GM12874 (cell line): ENCODE results near the gene GAD2.

ENCODE experiments used
- CTCF ChIP-seq: IDR thresholded peaks from 2 replicates; pipeline ENCODE4 v1.5.1; 2011; ENCODE audit warnings: low read depth, mild to moderate bottlenecking, control low read depth, low read length, moderate library complexity; ENCODE audit not compliant: insufficient read depth

Gene GAD2

GRCh38 chr10:26334932-26335573 is 118.5 kb downstream of the GAD2 start:
- TF ChIP-seq CTCF: peak; percentile 71

- no peak for TF ChIP-seq CTCF
Measured at GRCh38 chr10:26335574-26336093, 119.1 kb downstream of the GAD2 start.

GRCh38 chr10:26336979-26337378 is 120.4 kb downstream of the GAD2 start:
- no peak for TF ChIP-seq CTCF

GRCh38 chr10:26341701-26342100 is 125.1 kb downstream of the GAD2 start:
- TF ChIP-seq CTCF: no peak
